Liver (tissue), 9 donors: Measurements from ENCODE around the gene DNAJC22. TPM values are rescaled to one million over a fixed set of nuclear protein-coding genes. Genes with fewer than 3 reads are reported as not detected.
"Not testable (repeated sequence)": the region's sequence is repeated elsewhere in the genome, so short reads cannot be mapped to it uniquely, and the experiment has no call there.

Experiments
- DNase-seq: peaks from one replicate; pipeline ENCODE4 v3.0.0-alpha.2; 2017; ENCODE audit warnings: low spot score
- H3K27ac ChIP-seq, 2 donors: one replicate each; pipeline ENCODE4 v1.7.0; 2013; ENCODE audit warnings: inconsistent platforms in 2 of 2, low read length in 2 of 2, control low read depth in 1 of 2, low read depth in 1 of 2, mild to moderate bottlenecking in 1 of 2
- H3K27me3 ChIP-seq, 4 donors: one replicate each; pipeline versions ENCODE4 v1.6.1 to v1.7.0; 2013; ENCODE audit warnings: low read length in 3 of 4, inconsistent platforms in 1 of 4, mild to moderate bottlenecking in 1 of 4, moderate library complexity in 1 of 4; ENCODE audit not compliant: control insufficient read depth in 4 of 4, insufficient read depth in 4 of 4
- H3K36me3 ChIP-seq, 4 donors: one replicate each; pipeline versions ENCODE4 v1.6.1 to v1.7.0; 2013; ENCODE audit warnings: low read length in 3 of 4, mild to moderate bottlenecking in 3 of 4, low read depth in 1 of 4, moderate library complexity in 1 of 4; ENCODE audit not compliant: control insufficient read depth in 4 of 4, insufficient read depth in 3 of 4
- H3K4me1 ChIP-seq, 4 donors: one replicate each; pipeline versions ENCODE4 v1.6.1 to v1.7.0; 2013; ENCODE audit warnings: low read length in 3 of 4, mild to moderate bottlenecking in 3 of 4, moderate library complexity in 1 of 4; ENCODE audit not compliant: control insufficient read depth in 4 of 4, insufficient read depth in 4 of 4
- H3K4me3 ChIP-seq, 3 donors: one replicate each; pipeline versions ENCODE4 v1.6.1 to v1.7.0; 2013; ENCODE audit warnings: low read length in 3 of 3, control low read depth in 1 of 3, low read depth in 1 of 3, mild to moderate bottlenecking in 1 of 3
- H3K9ac ChIP-seq, 2 donors: one replicate each; pipeline ENCODE4 v1.7.0; 2013; ENCODE audit warnings: low read length in 2 of 2, mild to moderate bottlenecking in 2 of 2, moderate library complexity in 2 of 2, control low read depth in 1 of 2, low read depth in 1 of 2
- H3K9me3 ChIP-seq, 4 donors: one replicate each; pipeline versions ENCODE4 v1.6.1 to v1.7.0; 2013; ENCODE audit warnings: low read length in 3 of 4; ENCODE audit not compliant: control insufficient read depth in 4 of 4
- EGR1 ChIP-seq, 2 donors: IDR thresholded peaks; 2 replicates each; pipeline ENCODE4 v1.6.1; 2016 to 2018; ENCODE audit warnings: antibody characterized with exemption in 2 of 2, low read depth in 2 of 2
- FOXA1 ChIP-seq: IDR thresholded peaks from 2 replicates; pipeline ENCODE4 v1.6.1; 2016; ENCODE audit warnings: antibody characterized with exemption
- FOXA2 ChIP-seq: IDR thresholded peaks from 2 replicates; pipeline ENCODE4 v1.6.1; 2016; ENCODE audit warnings: antibody characterized with exemption
- GABPA ChIP-seq, 2 donors: IDR thresholded peaks in 1 of 2; conservative IDR thresholded peaks in 1 of 2; 2 replicates each; pipeline ENCODE4 v1.6.1; 2016; ENCODE audit warnings: antibody characterized with exemption in 2 of 2, mild to moderate bottlenecking in 1 of 2, moderate library complexity in 1 of 2
- HNF4A ChIP-seq, 2 donors: conservative IDR thresholded peaks; 2 replicates each; pipeline ENCODE4 v1.6.1; 2016; ENCODE audit warnings: antibody characterized with exemption in 2 of 2, mild to moderate bottlenecking in 2 of 2
- HNF4G ChIP-seq: IDR thresholded peaks from 2 replicates; pipeline ENCODE4 v1.6.1; 2016; ENCODE audit warnings: antibody characterized with exemption
- JUND ChIP-seq, 2 donors: IDR thresholded peaks; 2 replicates each; pipeline ENCODE4 v1.6.1; 2016; ENCODE audit warnings: antibody characterized with exemption in 2 of 2
- NR2F2 ChIP-seq: IDR thresholded peaks from 2 replicates; pipeline ENCODE4 v1.6.1; 2016; ENCODE audit warnings: antibody characterized with exemption
- RAD21 ChIP-seq, 2 donors: IDR thresholded peaks; 2 replicates each; pipeline ENCODE4 v1.6.1; 2016; ENCODE audit warnings: antibody characterized with exemption in 2 of 2, mild to moderate bottlenecking in 2 of 2
- RXRA ChIP-seq, 2 donors: IDR thresholded peaks; 2 replicates each; pipeline ENCODE4 v1.6.1; 2017 to 2018; ENCODE audit warnings: antibody characterized with exemption in 2 of 2, mild to moderate bottlenecking in 1 of 2
- SP1 ChIP-seq: IDR thresholded peaks from 2 replicates; pipeline ENCODE4 v1.6.1; 2018; ENCODE audit warnings: antibody characterized with exemption, mild to moderate bottlenecking
- TAF1 ChIP-seq: conservative IDR thresholded peaks from 2 replicates; pipeline ENCODE4 v1.6.1; 2016; ENCODE audit warnings: antibody characterized with exemption, mild to moderate bottlenecking
- YY1 ChIP-seq: IDR thresholded peaks from 2 replicates; pipeline ENCODE4 v1.6.1; 2016; ENCODE audit warnings: antibody characterized with exemption, mild to moderate bottlenecking
- WGBS: extraction: QIAGEN DNeasy Blood & Tissue Kit; methylation state at CpG from one replicate; pipeline ENCODE4 v1.1.7; 2013; 5-methylcytosine and 5-hydroxymethylcytosine counted together
- polyA plus RNA-seq, 2 donors: library from polyadenylated mRNA; stranded (reverse) in 1 of 2; unstranded in 1 of 2; fragments of 200-250 nt in 1 of 2; fragments of >200 nt in 1 of 2; fragmentation: Nextera tagmentation in 1 of 2; extraction: Ambion mirVana in 1 of 2; gene quantifications; one replicate each; pipeline versions ENCODE4 v1.2.1 to v1.2.3, GENCODE V29; 2013 to 2015
- total RNA-seq, 2 donors: library from RNA; depleted of rRNA; stranded (reverse); fragments of >200 nt; gene quantifications; one replicate each; pipeline ENCODE4 v1.2.3, GENCODE V29; 2014
- TF ChIP-seq, protein P1 (sequence below): IDR thresholded peaks from 2 replicates; pipeline ENCODE4 v1.6.1; 2016; ENCODE audit warnings: antibody characterized with exemption
- TF ChIP-seq, protein P2 (sequence below): IDR thresholded peaks from 2 replicates; pipeline ENCODE4 v1.6.1; 2016; ENCODE audit warnings: antibody characterized with exemption
- TF ChIP-seq, protein P3 (sequence below): fragments of 150-350 bp; IDR thresholded peaks from 2 replicates; pipeline ENCODE4 v1.5.1; 2017; ENCODE audit warnings: improper control_type of control experiment, low read depth, low read length; ENCODE audit not compliant: missing input control
- TF ChIP-seq, protein P4 (sequence below): IDR thresholded peaks from 2 replicates; pipeline ENCODE4 v1.6.1; 2016; ENCODE audit warnings: antibody characterized with exemption, mild to moderate bottlenecking
- TF ChIP-seq, protein P5 (sequence below): IDR thresholded peaks from 2 replicates; pipeline ENCODE4 v1.6.1; 2016; ENCODE audit warnings: antibody characterized with exemption
- donor health status: healthy.
- donor health status: healthy.
- donor health status: healthy.
- donor health status: healthy.
- donor health status: healthy.

The DNAJC22 gene
- total and polyA plus RNA-seq, 4 donors = 16.6 to 49.4 (median 28.2) TPM

DNA sequence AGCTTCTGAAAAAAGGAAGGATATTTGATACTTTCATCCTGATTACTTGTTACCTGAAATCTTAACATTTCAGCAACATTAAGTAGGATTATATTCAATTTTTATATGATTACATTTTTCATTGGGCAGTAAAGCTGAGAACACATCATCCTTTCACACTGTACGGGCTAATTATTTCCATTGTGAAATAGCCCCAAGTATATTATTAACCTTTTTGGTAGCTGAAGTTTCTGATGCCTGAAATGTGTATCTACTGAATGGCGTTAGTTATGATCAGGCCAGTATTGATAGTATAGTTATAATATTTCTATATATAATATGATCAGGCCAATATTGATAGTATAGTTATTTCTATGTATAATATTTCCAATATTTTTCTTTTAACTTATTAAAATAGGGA is 30.7 kb downstream of the DNAJC22 start:
- H3K27ac ChIP-seq = no peak overlapping the region
- WGBS = 83% methylated on average over 2 of the region's 2 CpGs
- H3K27me3 ChIP-seq = no peaks in the 10 kb centered on the region
- H3K9me3 ChIP-seq = no peaks in the 10 kb centered on the region
- H3K4me1 ChIP-seq = no peaks in the 10 kb centered on the region
- TF ChIP-seq, protein P1, sequence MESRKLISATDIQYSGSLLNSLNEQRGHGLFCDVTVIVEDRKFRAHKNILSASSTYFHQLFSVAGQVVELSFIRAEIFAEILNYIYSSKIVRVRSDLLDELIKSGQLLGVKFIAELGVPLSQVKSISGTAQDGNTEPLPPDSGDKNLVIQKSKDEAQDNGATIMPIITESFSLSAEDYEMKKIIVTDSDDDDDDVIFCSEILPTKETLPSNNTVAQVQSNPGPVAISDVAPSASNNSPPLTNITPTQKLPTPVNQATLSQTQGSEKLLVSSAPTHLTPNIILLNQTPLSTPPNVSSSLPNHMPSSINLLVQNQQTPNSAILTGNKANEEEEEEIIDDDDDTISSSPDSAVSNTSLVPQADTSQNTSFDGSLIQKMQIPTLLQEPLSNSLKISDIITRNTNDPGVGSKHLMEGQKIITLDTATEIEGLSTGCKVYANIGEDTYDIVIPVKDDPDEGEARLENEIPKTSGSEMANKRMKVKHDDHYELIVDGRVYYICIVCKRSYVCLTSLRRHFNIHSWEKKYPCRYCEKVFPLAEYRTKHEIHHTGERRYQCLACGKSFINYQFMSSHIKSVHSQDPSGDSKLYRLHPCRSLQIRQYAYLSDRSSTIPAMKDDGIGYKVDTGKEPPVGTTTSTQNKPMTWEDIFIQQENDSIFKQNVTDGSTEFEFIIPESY = no peak
- TF ChIP-seq FOXA1 (no peak), HNF4G (no peak), RXRA (IDR thresholded peaks at IDR 0.05) (no peak), GABPA (IDR thresholded peaks at IDR 0.05 in 1 of 2, conservative IDR thresholded peaks at IDR 0.05 in 1 of 2) (no peak), NR2F2 (no peak), EGR1 (IDR thresholded peaks at IDR 0.05; ENCODE audit: low read depth in 2 of 2) (no peak), SP1 (no peak), FOXA2 (no peak), YY1 (no peak), JUND (IDR thresholded peaks at IDR 0.05) (no peak), RAD21 (IDR thresholded peaks at IDR 0.05) (no peak), HNF4A (conservative IDR thresholded peaks at IDR 0.05) (no peak), TAF1 (no peak)
- TF ChIP-seq, protein P2, sequence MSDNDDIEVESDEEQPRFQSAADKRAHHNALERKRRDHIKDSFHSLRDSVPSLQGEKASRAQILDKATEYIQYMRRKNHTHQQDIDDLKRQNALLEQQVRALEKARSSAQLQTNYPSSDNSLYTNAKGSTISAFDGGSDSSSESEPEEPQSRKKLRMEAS = no peak
- TF ChIP-seq, protein P3, sequence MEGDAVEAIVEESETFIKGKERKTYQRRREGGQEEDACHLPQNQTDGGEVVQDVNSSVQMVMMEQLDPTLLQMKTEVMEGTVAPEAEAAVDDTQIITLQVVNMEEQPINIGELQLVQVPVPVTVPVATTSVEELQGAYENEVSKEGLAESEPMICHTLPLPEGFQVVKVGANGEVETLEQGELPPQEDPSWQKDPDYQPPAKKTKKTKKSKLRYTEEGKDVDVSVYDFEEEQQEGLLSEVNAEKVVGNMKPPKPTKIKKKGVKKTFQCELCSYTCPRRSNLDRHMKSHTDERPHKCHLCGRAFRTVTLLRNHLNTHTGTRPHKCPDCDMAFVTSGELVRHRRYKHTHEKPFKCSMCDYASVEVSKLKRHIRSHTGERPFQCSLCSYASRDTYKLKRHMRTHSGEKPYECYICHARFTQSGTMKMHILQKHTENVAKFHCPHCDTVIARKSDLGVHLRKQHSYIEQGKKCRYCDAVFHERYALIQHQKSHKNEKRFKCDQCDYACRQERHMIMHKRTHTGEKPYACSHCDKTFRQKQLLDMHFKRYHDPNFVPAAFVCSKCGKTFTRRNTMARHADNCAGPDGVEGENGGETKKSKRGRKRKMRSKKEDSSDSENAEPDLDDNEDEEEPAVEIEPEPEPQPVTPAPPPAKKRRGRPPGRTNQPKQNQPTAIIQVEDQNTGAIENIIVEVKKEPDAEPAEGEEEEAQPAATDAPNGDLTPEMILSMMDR = no peak
- TF ChIP-seq, protein P4, sequence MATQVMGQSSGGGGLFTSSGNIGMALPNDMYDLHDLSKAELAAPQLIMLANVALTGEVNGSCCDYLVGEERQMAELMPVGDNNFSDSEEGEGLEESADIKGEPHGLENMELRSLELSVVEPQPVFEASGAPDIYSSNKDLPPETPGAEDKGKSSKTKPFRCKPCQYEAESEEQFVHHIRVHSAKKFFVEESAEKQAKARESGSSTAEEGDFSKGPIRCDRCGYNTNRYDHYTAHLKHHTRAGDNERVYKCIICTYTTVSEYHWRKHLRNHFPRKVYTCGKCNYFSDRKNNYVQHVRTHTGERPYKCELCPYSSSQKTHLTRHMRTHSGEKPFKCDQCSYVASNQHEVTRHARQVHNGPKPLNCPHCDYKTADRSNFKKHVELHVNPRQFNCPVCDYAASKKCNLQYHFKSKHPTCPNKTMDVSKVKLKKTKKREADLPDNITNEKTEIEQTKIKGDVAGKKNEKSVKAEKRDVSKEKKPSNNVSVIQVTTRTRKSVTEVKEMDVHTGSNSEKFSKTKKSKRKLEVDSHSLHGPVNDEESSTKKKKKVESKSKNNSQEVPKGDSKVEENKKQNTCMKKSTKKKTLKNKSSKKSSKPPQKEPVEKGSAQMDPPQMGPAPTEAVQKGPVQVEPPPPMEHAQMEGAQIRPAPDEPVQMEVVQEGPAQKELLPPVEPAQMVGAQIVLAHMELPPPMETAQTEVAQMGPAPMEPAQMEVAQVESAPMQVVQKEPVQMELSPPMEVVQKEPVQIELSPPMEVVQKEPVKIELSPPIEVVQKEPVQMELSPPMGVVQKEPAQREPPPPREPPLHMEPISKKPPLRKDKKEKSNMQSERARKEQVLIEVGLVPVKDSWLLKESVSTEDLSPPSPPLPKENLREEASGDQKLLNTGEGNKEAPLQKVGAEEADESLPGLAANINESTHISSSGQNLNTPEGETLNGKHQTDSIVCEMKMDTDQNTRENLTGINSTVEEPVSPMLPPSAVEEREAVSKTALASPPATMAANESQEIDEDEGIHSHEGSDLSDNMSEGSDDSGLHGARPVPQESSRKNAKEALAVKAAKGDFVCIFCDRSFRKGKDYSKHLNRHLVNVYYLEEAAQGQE = no peak
- TF ChIP-seq, protein P5, sequence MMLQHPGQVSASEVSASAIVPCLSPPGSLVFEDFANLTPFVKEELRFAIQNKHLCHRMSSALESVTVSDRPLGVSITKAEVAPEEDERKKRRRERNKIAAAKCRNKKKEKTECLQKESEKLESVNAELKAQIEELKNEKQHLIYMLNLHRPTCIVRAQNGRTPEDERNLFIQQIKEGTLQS = no peak
- H3K36me3 ChIP-seq = no peaks in the 10 kb centered on the region
- no peak overlapping the region for H3K4me3 ChIP-seq
- H3K9ac ChIP-seq = no peak overlapping the region
- no peak for DNase-seq

DNA sequence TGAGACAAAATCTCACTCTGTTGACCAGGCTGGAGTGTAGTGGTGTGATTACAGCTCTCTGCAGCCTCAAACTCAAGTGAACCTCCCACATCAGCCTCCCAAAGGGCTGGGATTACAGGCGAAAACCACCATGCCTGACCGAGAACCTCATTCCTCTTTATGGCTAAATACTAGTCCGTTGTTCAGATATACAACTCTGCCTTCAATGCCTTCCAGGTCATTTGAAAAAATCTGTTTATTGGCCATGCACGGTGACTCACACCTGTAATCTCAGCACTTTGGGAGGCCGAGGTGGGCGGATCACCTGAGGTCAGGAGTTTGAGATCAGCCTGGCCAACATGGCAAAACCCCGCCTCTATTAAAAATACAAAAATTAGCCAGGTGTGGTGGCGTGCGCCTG is 33.5 kb downstream of the DNAJC22 start:
- not testable (repeated sequence) for H3K27me3 ChIP-seq, H3K4me3 ChIP-seq, H3K4me1 ChIP-seq, H3K36me3 ChIP-seq, DNase-seq, H3K27ac ChIP-seq, H3K9ac ChIP-seq, H3K9me3 ChIP-seq
- WGBS = 95% methylated on average over 9 of the region's 9 CpGs
